Smooth muscle cell (in vitro differentiated cells): ENCODE data around the gene DUSP8. TPM values are rescaled to one million over a fixed set of nuclear protein-coding genes. Genes with fewer than 3 reads are reported as not detected.

Experiments
- DNase-seq: peaks from one replicate; lab custom pipeline; 2025; ENCODE audit not compliant: unreplicated experiment; lab: John Stamatoyannopoulos, UW
- H2AFZ ChIP-seq: fragments of 200-600 bp; sonication (generic); 2 replicates; pipeline ENCODE4 v1.6.0; 2016; ENCODE audit warnings: antibody characterized with exemption, low read depth, mild to moderate bottlenecking
- H3F3A ChIP-seq: fragments of 200-600 bp; sonication (generic); 2 replicates; pipeline ENCODE4 v1.6.0; 2017; ENCODE audit warnings: antibody characterized with exemption, low read depth
- H3K27ac ChIP-seq: fragments of 200-600 bp; sonication (generic); 2 replicates; pipeline ENCODE4 v1.5.1; 2016; ENCODE audit warnings: low read depth, mild to moderate bottlenecking
- H3K27me3 ChIP-seq: fragments of 200-600 bp; sonication (generic); 2 replicates; pipeline ENCODE4 v1.6.1; 2016; ENCODE audit warnings: low read depth, mild to moderate bottlenecking
- H3K36me3 ChIP-seq: fragments of 200-600 bp; sonication (generic); 2 replicates; pipeline ENCODE4 v1.5.1; 2016; ENCODE audit warnings: low read depth
- H3K4me1 ChIP-seq: fragments of 200-600 bp; sonication (generic); 2 replicates; pipeline ENCODE4 v1.5.1; 2016; ENCODE audit warnings: low read depth
- H3K4me2 ChIP-seq: fragments of 200-600 bp; sonication (generic); 2 replicates; pipeline ENCODE4 v1.6.0; 2016; ENCODE audit warnings: mild to moderate bottlenecking
- H3K4me3 ChIP-seq: fragments of 200-600 bp; sonication (generic); 2 replicates; pipeline ENCODE4 v1.5.1; 2016; ENCODE audit warnings: mild to moderate bottlenecking
- H3K79me2 ChIP-seq: fragments of 200-600 bp; sonication (generic); 2 replicates; pipeline ENCODE4 v1.6.0; 2016; ENCODE audit warnings: low read depth, mild to moderate bottlenecking
- H3K9ac ChIP-seq: fragments of 200-600 bp; sonication (generic); 2 replicates; pipeline ENCODE4 v1.6.0; 2016; ENCODE audit warnings: low read depth
- H3K9me3 ChIP-seq: fragments of 200-600 bp; sonication (generic); replicated peaks from 2 replicates; pipeline ENCODE4 v1.5.1; 2016; ENCODE audit warnings: low read depth
- H4K20me1 ChIP-seq: fragments of 200-600 bp; sonication (generic); 2 replicates; pipeline ENCODE4 v1.6.0; 2016; ENCODE audit warnings: low read depth
- CTCF ChIP-seq: fragments of 200-600 bp; sonication (generic); IDR thresholded peaks from 2 replicates; pipeline ENCODE4 v1.5.1; 2017; ENCODE audit warnings: borderline replicate concordance, mild to moderate bottlenecking, antibody characterized with exemption; ENCODE audit not compliant: insufficient read depth, poor library complexity, severe bottlenecking
- WGBS: methylation state at CpG from one replicate; pipeline ENCODE4 v1.1.7; 2016; ENCODE audit warnings: low lambda C conversion rate; 5-methylcytosine and 5-hydroxymethylcytosine counted together
- polyA plus RNA-seq: library from polyadenylated mRNA; unstranded; fragments of >200 nt; fragmentation: Nextera tagmentation; extraction: Ambion mirVana; gene quantifications from 2 replicates; pipeline ENCODE4 v1.2.1, GENCODE V29; 2016
- total RNA-seq: library from RNA; depleted of rRNA; stranded (reverse); fragments of >200 nt; gene quantifications from 2 replicates; pipeline ENCODE4 v1.2.3, GENCODE V29; 2014

DUSP8 gene
- total and polyA plus RNA-seq, 2 experiments from 2014 or later: 5.0 to 6.3 TPM

DNA sequence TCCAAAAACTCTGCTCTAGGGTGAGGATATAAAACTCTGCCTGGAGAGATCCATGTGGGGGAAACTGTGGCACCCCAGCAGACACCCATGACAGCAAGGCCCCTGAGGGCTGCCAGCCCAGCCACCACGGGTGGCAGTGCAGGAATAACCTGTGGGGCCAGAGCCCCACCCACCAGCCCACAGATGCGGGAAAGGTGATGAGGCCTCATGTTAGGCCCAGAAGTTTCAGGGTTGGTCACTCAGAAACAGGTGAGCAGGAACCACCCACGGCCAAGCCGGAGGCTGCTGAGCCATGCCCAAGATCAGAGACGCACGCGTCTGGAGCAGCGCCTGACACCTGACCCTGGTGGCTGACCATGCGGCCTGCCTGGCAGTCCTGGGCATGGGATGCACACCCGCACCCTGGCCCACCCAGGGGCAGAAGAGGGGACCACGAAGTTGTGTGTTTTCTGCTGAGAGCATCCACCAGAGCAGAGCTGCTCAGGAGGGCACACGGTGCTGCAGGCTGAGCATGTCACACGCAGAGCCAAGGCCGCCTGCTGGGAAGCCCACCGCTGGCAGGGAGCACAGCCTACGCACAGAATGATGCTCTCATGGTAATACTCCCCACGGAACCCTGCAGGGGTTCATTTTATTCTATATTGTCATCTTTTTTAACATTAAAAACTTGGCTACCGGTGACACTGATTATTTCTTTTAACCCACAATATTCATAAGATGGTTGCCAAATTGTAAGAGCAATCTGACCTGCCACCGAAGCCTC lies 41.2 kb downstream of the DUSP8 start:
- H3K9ac ChIP-seq: no peak overlapping the region
- no peaks in the 10 kb centered on the region for H3K36me3 ChIP-seq
- no peak overlapping the region for H3K4me3 ChIP-seq
- DNase-seq: no peak
- H3K79me2 ChIP-seq: peaks cover 46% of the 10 kb centered on the region
- H3K27ac ChIP-seq: peak overlapping the region; percentile 42
- no peak overlapping the region for H3K4me2 ChIP-seq
- 92% methylated on average over 19 of the region's 19 CpGs for WGBS
- H2AFZ ChIP-seq: no peak overlapping the region
- no peaks in the 10 kb centered on the region for H3K4me1 ChIP-seq
- TF ChIP-seq CTCF: no peak
- no peaks in the 10 kb centered on the region for H3K27me3 ChIP-seq
- peaks cover 97% of the 10 kb centered on the region for H4K20me1 ChIP-seq
- H3K9me3 ChIP-seq: no peaks in the 10 kb centered on the region
- no peaks in the 10 kb centered on the region for H3F3A ChIP-seq

- H4K20me1 ChIP-seq: peaks cover 97% of the 10 kb centered on the region
Observed at GRCh38 chr11:1529774-1530173, 42.3 kb downstream of the DUSP8 start.

DNA sequence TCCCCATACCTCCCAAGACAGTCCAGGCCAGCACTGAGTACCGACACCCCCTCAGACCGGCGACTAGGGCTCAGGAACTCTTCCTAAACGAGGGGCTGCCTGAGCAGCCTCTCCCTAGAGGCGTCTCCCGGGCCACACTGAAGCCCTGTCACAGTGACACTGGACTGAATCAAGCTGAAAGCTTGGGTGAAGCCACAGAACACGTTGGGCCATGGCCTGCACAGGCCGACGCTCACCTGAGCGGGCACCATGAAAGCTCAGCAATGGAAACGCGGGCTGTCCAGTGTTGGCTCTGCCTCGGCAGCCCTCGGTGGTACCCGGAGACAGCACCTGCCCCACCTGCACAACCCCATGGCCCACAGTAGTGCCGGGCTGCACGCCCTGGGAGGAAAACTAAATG lies 42.8 kb downstream of the DUSP8 start:
- Histone ChIP-seq H3K4me3 (no peak overlapping the region), H3K4me2 (no peak overlapping the region), H3K36me3 (no peaks in the 10 kb centered on the region), H3K9ac (no peak overlapping the region), H3K79me2 (peaks cover 31% of the 10 kb centered on the region), H3K27me3 (no peaks in the 10 kb centered on the region), H4K20me1 (peaks cover 97% of the 10 kb centered on the region), H3K27ac (no peak overlapping the region), H3K9me3 (no peaks in the 10 kb centered on the region), H3K4me1 (no peaks in the 10 kb centered on the region), H3F3A (no peaks in the 10 kb centered on the region), H2AFZ (no peak overlapping the region)
- TF ChIP-seq CTCF: no peak
- no peak for DNase-seq
- WGBS: 94% methylated on average over 17 of the region's 17 CpGs

More at GRCh38 chr11:1529774-1530173, 42.3 kb downstream of the DUSP8 start:
- no peak for TF ChIP-seq CTCF
- Histone ChIP-seq H3K79me2 (peaks cover 35% of the 10 kb centered on the region), H3K4me1 (no peaks in the 10 kb centered on the region), H3K9me3 (no peaks in the 10 kb centered on the region), H3K36me3 (no peaks in the 10 kb centered on the region), H3K4me3 (no peak overlapping the region), H3K9ac (no peak overlapping the region), H2AFZ (no peak overlapping the region), H3K27ac (no peak overlapping the region), H3K4me2 (no peak overlapping the region), H3F3A (no peaks in the 10 kb centered on the region), H3K27me3 (no peaks in the 10 kb centered on the region)
- WGBS: 87% methylated on average over 5 of the region's 5 CpGs
- DNase-seq: no peak

GRCh38 chr11:1528710-1529109 lies 43.4 kb downstream of the DUSP8 start:
- WGBS: 95% methylated on average over 10 of the region's 10 CpGs
- H3F3A ChIP-seq: no peaks in the 10 kb centered on the region
- no peak for TF ChIP-seq CTCF

More at GRCh38 chr11:1528710-1529109, 43.4 kb downstream of the DUSP8 start:
- Histone ChIP-seq H3K36me3 (no peaks in the 10 kb centered on the region), H3K4me2 (no peak overlapping the region), H2AFZ (no peak overlapping the region), H3K27ac (no peak overlapping the region), H3K4me3 (no peak overlapping the region), H3K9me3 (no peaks in the 10 kb centered on the region), H4K20me1 (peaks cover 99% of the 10 kb centered on the region), H3K4me1 (no peaks in the 10 kb centered on the region), H3K9ac (no peak overlapping the region), H3K27me3 (no peaks in the 10 kb centered on the region), H3K79me2 (peaks cover 27% of the 10 kb centered on the region)
- no peak for DNase-seq
